ENCODE measurements around the gene LBHD2. TPM values are rescaled to one million over a fixed set of nuclear protein-coding genes. Genes with fewer than 3 reads are reported as not detected.

LBHD2 gene
- total and polyA plus RNA-seq, 2 of the 8 experiments (the other 6 are each of a cell fraction or from before 2014, with no cell fraction given) = not detected

- no peak overlapping the region for H2BK120ac ChIP-seq (replicated peaks; ENCODE audit: low read depth, low read length)
- peaks cover 0 to 7% (median 0%) of the 10 kb centered on the region in 4 experiments; a peak in 5 of 7 replicates for H3K4me1 ChIP-seq (replicated peaks in 1 of 4; ENCODE audit: control insufficient read depth in 3 of 4, insufficient read depth in 4 of 4, low read length in 3 of 4)
- CTCF ChIA-PET (ENCODE audit: partially characterized antibody) = interaction anchor here (1.1 to 1.9 kb wide), 3 partner anchors 11 to 54 kb away, joined by 3 to 5 read pairs (median 4); no protein-coding TSS in a partner anchor
- POLR2A ChIA-PET (ENCODE audit: partially characterized antibody) = interaction anchor here (1.1 to 1.6 kb wide), 4 partner anchors 16 to 464 kb away, joined by 3 to 4 read pairs (median 4); no protein-coding TSS in a partner anchor
- peak overlapping the region; percentile 39 for H4K5ac ChIP-seq (ENCODE audit: insufficient read length, low read depth, low read length)
- H3K9me3 ChIP-seq (ENCODE audit: insufficient read depth in 2 of 2, low read depth in 1 of 2, low read length in 1 of 2) = no peaks in the 10 kb centered on the region
- peaks cover 11 to 13% of the 10 kb centered on the region in 2 experiments for H4K20me1 ChIP-seq (replicated peaks in 1 of 2; ENCODE audit: control insufficient read depth in 1 of 2, insufficient read depth in 2 of 2, low read length in 2 of 2)
- no peak overlapping the region; the same call in 1 of the 2 replicates for H4K8ac ChIP-seq (ENCODE audit: extremely low read depth, insufficient read depth, low read length)
- H3K79me2 ChIP-seq (ENCODE audit: control insufficient read depth in 1 of 2, insufficient read depth in 2 of 2, low read length in 2 of 2) = peaks cover 16 to 40% of the 10 kb centered on the region in 2 experiments
- peak overlapping the region; percentile 25 for H3K56ac ChIP-seq (replicated peaks; ENCODE audit: insufficient read length, low read depth, low read length)
- H2BK12ac ChIP-seq (ENCODE audit: low read depth, low read length) = no peak overlapping the region; the same call in 1 of the 2 replicates
- no peak overlapping the region for H2AK5ac ChIP-seq (ENCODE audit: low read depth, low read length)
- no peak overlapping the region for H3K14ac ChIP-seq (ENCODE audit: insufficient read length)
- no peak overlapping the region for H2AFZ ChIP-seq (ENCODE audit: low read length)
- peaks cover 2% of the 10 kb centered on the region; the same call in 1 of the 2 replicates for H3K79me1 ChIP-seq (ENCODE audit: low read depth, low read length)
- H3K23me2 ChIP-seq (ENCODE audit: low read depth, low read length) = peaks cover 12% of the 10 kb centered on the region
- H4K91ac ChIP-seq (replicated peaks; ENCODE audit: insufficient read length, low read length) = peak overlapping the region; percentile 49
- H3K4me2 ChIP-seq (ENCODE audit: insufficient read depth in 1 of 2, low read depth in 2 of 2, low read length in 2 of 2) = peak overlapping the region; percentile 80 to 81
- 0 out of 2 replicates have a peak overlapping the region, but pooled peaks have one; percentile 78 for H2BK15ac ChIP-seq (ENCODE audit: low read length)
- H2BK20ac ChIP-seq (ENCODE audit: low read length) = no peak overlapping the region
- FAIRE-seq (no peak), DNase-seq (ENCODE audit: low read depth in 1 of 2, low spot score in 2 of 2) (no peak)
- no peak overlapping the region for H3K23ac ChIP-seq (ENCODE audit: insufficient read length)
- peak overlapping the region; percentile 97 for H3K4ac ChIP-seq (replicated peaks; ENCODE audit: insufficient read length, low read depth, low read length)
- peak overlapping the region; percentile 60 to 94 (median 68); a peak in 6 of 7 replicates for H3K9ac ChIP-seq (replicated peaks in 1 of 4; ENCODE audit: extremely low read depth in 1 of 4, low read depth in 3 of 4, low read length in 3 of 4)
- no peaks in the 10 kb centered on the region for H3K27me3 ChIP-seq (replicated peaks in 1 of 4; ENCODE audit: control insufficient read depth in 3 of 4, extremely low read depth in 1 of 4, insufficient read depth in 3 of 4, low read length in 3 of 4)
- H3K36me3 ChIP-seq (ENCODE audit: control insufficient read depth in 2 of 4, insufficient read depth in 4 of 4, low read length in 3 of 4) = no peaks in the 10 kb centered on the region
- no peak overlapping the region; the same call in 1 of the 2 replicates for H3K27ac ChIP-seq (ENCODE audit: low read depth, low read length)
- H3K4me3 ChIP-seq (ENCODE audit: extremely low read depth in 1 of 4, insufficient read depth in 2 of 4, low read depth in 3 of 4, low read length in 4 of 4) = peak overlapping the region; percentile 77 to 88 (median 79)
- peak overlapping the region; percentile 76; the same call in 1 of the 2 replicates for H3K18ac ChIP-seq (ENCODE audit: extremely low read depth, low read length)
- TF ChIP-seq MAX (IDR thresholded peaks at IDR 0.05) (no peak), PHF8 (conservative IDR thresholded peaks at IDR 0.05; ENCODE audit: low read depth, low read length) (peak; percentile 21; the same call in 1 of the 2 replicates), POLR2A (IDR thresholded peaks at IDR 0.05; ENCODE audit: control extremely low read depth in 1 of 2, low read depth in 2 of 2, low read length in 2 of 2) (no peak), KDM4A (IDR thresholded peaks at IDR 0.05; ENCODE audit: low read depth, low read length, severe bottlenecking) (peak; percentile 81), RBBP5 (IDR thresholded peaks at IDR 0.05; ENCODE audit: borderline replicate concordance, low read depth, low read length) (peak; percentile 89; the same call in 1 of the 2 replicates), YY1 (IDR thresholded peaks at IDR 0.05; ENCODE audit: low read depth, low read length) (peak; percentile 49; the same call in 1 of the 2 replicates)
- no CpG with 5 or more reads among the region's 53 CpGs for WGBS, 2 experiments (ENCODE audit: extremely low coverage in 1 of 2, insufficient coverage in 1 of 2, insufficient read length in 1 of 2, insufficient replicate concordance in 2 of 2, low coverage in 1 of 2, low lambda C conversion rate in 2 of 2, missing lambda C conversion rate in 1 of 2)
- peak overlapping the region; percentile 83; the same call in 1 of the 2 replicates for H2BK5ac ChIP-seq (ENCODE audit: low read depth, low read length)
These were observed 27.0 kb upstream of the LBHD2 start for GRCh38 chr14:103057028-103057371.
